GM19099 (cell line): ENCODE results near the gene SMAD4.

Experiments used
- POLR2A ChIP-seq: IDR thresholded peaks from 3 replicates; pipeline ENCODE4 v1.6.1; 2011; ENCODE audit warnings: low read depth; ENCODE audit not compliant: insufficient read length; ENCODE audit errors: extremely low read depth

The SMAD4 gene

DNA sequence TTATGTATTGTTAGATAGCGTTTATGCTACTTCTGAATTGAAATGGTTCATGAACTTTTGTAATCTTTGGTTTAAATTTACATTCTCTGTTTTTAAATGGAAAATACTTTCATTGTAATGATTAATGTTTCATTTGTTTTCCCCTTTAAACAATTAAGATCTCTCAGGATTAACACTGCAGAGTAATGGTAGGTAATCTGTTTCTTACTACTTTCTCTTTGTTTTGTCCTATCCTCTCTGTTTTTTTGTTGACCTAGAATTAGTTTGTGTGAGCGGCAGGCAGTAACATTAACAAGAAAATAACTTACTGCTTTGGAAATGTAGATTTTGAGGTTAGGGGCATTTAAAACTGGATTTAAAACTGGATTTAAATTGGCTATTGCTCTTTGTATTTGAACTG, 19.1 kb downstream of the SMAD4 start:
- TF ChIP-seq POLR2A = no peak

DNA sequence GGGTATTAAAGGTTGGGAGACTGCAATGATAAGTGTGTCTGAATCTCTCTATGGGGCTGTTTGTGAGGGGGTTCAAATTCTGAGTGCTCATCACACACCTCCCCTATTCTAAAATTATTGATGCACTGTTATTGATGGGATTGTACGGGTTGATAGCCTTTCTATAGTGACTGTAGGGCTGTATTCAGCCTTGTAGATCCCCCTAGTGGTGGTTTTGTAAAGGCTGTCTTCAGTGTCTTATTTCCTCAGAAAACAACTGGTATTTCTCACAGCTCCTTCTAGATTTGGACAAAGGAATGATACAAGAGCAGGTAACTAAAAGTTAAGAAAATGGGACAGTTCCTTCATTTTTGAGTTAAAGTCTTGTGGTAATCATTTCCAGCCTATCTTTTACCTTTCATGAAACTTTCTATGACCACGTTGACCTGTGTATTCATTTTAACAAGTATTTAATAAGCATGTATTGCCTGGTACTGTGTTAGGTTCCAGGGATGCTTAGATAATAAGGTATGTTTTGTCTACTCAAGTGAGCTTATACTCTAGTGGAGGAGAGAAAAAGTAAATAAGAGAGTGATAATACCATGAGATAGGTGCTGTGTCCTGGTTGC, 21.2 kb downstream of the SMAD4 start:
- TF ChIP-seq POLR2A = no peak

DNA sequence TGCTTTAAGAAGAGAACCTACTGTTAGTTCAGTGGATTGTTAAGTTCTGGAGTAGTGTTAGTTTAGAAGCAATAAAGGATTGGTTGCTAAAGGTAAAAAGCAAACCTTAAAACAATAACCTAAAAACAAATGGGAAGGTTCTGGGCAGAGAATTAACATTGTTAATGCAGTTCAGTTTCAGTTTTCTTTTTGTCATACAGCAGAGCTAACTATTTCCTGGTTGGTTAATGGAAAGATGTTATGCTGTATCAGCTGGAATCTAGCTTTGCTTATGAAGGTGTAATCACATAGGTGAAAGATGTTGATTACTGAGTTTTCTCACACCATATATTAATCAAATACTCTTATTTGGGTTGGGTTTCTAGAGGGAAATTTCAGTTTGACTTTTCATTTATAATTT, 23.8 kb downstream of the SMAD4 start:
- no peak for TF ChIP-seq POLR2A

DNA sequence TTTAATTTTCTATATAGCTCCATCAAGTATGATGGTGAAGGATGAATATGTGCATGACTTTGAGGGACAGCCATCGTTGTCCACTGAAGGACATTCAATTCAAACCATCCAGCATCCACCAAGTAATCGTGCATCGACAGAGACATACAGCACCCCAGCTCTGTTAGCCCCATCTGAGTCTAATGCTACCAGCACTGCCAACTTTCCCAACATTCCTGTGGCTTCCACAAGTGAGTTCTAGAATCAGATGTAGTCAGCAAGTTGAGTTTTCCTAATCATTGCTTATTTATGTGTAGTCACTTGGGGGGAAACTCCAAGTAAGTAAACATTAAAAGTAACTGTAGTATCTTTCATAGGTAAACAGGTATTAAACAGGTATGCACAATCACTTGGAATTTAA, 24.8 kb downstream of the SMAD4 start:
- TF ChIP-seq POLR2A = no peak

DNA sequence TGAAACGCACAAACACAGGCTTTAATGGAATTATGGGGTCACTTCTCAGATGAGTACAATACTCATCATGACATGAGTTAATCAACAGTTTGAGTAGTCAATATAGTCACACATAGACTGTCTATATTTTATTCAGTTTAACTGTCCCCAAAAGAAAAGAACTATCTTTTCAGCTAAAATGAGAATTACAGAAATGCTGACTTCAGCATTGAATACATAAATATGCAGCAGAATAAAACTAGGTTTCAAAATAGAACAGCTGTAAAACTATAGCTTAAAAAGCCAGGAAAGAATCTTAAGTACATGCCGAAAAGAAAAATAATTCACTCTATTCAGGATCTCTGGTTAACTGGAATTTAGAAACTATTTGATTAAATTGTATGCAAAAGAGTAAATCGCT, 30.0 kb downstream of the SMAD4 start:
- TF ChIP-seq POLR2A = no peak

DNA sequence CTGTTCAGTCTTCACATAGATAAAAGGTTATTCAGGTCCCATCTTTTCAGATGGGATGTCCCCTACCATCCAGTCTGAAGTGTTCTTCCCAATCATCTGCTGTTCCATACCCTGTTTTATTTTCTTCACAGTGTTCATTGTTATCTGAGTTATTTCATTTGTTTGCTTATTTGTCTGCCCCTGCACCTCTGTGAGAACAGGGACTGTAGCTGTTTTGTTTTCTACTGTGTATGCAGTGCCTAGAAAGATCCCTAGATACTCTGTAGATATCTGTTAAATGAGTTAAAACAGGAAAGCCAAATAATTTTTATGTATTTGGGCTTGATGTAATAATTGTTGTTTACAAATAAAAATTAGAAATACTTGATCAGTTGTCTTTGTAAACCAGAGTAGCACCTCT, 34.2 kb downstream of the SMAD4 start:
- no peak for TF ChIP-seq POLR2A

DNA sequence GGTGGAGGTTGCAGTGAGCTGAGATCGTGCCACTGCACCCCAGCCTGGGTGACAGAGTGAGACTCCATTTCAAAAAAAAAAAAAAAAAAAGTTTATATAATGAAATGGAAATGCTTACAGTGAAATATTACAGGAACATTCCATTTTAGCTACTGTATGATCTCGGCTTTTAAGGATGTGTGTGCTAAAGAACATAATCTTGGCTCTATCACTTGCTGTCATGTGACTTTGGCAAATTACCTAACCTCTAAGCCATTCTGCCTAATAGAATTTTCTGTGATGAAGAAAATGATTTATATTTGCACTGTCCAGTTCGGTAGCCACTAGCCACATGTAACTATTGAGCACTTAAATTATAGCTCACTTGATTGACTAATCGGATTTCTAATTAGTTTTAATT, 36.3 kb downstream of the SMAD4 start:
- no peak for TF ChIP-seq POLR2A

DNA sequence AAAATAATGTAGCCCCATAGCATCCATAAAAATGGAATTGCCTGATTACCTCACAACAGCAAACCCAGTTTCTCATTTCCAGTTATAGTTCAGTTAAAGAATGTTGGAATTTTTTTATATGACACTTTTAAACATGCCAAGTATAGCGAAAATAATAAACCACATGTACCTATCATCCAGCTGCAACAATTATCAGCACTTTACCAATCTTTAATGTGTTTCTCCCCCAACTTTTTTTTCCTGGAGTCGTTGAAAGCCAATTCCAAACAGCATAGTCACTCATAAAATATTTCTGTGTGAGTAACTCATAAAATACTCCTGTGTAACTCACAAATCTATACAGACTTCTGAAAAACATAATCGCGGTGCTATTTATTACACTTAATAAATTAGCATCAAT, 38.1 kb downstream of the SMAD4 start:
- TF ChIP-seq POLR2A = no peak

DNA sequence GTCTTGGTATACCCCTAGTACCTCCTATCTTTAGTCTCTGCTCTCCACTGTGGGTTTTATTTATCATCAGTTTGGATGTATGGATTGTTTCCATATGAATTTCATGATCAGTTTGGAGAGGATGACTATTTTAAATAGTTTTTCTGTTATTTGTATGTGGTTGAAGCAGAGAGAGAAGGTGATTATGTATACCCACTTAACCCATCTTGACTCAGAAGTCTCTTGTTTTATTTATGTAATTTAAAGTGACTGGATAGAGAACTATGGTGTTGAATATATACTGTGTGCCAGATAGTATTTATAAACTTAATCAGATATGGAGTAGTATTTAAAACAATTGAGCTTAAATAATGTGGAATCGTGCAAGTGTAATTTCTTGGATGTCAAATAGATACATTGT, 39.9 kb downstream of the SMAD4 start:
- no peak for TF ChIP-seq POLR2A

DNA sequence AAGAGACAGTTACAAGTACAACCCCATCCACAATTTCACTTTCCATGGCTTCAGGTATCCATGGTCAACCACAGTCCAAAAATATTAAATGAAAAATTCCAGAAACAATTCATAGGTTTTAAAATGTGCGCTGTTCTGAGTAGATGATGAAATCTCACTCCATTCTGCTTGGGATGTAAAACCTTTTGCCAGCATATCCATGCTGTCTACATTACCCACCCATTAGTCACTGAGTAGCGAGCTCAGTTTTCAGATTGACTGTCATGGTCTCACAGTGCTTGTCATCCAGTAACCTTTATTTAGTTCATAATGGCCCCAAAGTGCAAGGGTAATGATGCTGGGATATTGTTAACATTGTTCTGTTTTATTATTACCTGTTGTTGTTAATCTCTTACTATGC, 40.5 kb downstream of the SMAD4 start:
- TF ChIP-seq POLR2A = no peak

DNA sequence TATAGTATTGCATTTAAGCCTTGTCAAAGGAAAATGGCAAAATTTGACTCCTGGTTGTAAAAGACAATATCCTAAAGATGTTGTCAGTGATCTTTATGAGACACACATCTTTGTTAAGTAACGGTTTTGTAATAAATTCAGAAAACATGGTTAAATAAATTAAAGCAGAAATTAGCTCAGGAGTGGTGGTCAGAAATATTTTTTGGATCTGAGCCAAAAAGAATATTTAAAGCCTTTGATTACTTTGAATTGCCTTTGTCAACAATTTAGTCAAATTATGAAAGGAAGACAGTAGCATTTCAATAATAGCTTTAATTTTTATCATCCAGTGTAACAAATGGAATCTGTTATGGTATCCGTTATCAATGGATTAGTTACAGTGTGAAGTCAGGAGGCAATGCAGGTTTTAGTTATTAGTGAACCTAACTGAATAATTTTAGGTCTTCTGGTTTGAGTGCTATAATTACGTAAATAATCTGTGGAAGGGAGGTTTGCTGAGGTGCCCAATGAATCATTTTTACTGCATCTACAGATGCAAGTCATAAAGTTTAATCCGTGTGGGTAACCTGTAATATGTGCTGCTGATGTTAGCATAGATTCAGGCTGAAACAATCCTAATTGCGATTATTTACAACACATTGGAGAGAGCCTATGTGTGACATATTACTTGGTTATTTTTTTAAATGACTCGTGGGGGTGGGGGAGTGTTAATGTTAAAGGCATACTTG, 42.7 kb downstream of the SMAD4 start:
- no peak for TF ChIP-seq POLR2A

DNA sequence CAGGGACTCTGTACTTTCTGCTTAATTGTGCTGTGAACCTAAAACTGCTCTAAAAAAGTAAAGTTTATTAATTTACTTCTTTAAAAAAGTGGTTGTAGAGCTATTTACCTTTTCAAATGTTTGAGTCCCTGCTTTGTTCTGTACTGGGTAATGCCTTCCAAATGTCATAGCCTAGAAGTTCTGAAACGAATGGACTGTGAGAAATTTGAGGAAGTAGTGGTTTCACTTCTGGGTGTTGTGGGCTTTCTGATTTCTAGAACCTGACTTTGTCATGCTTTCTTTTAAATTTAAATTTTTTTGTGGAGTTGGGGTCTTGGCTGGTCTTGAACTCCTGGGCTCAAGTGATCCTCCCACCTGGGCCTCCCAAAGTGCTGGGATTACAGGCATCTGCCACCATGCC, 44.6 kb downstream of the SMAD4 start:
- TF ChIP-seq POLR2A = no peak

DNA sequence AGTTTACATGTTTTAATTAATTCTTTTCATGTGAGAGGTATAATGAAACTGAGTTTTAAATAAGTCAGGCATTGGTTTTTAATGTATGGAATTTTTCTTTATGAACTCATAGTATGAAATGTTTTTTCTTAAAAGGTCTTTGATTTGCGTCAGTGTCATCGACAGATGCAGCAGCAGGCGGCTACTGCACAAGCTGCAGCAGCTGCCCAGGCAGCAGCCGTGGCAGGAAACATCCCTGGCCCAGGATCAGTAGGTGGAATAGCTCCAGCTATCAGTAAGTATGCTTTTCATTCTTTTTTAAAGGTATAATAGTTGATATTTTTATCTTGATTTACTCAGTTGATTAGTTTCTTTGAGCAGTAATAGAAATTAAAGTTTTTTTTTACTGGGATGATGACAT, 46.5 kb downstream of the SMAD4 start:
- no peak for TF ChIP-seq POLR2A

DNA sequence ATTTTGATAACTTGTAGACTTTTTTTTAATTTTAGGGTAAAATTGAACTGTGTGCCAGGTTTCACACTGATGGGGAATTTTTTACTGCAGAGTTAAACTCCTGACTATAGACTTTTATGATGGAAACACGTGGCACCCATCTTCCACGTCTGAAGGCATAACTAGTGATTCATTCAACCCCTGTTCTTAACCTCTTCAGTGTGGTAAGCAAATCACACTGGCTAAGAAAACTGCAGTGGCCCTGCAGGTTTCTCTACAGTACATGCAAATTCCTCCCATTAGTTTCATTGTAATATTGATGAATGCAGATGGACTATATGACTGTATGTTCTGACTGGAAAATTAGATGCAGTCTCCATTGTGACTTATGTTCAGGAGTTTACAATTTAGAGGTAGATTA, 47.2 kb downstream of the SMAD4 start:
- no peak for TF ChIP-seq POLR2A

DNA sequence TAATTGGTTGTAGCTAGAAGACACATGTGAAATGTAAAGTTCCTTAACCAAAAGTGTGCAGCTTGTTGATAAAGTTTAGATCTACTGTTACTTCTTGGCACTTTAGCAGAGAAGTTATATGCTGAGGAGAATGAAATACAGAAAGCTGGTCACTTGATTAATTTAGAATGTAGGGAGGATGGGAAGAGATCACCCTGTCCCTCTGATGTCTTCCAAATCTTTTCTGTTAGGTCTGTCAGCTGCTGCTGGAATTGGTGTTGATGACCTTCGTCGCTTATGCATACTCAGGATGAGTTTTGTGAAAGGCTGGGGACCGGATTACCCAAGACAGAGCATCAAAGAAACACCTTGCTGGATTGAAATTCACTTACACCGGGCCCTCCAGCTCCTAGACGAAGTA, 48.0 kb downstream of the SMAD4 start:
- no peak for TF ChIP-seq POLR2A

DNA sequence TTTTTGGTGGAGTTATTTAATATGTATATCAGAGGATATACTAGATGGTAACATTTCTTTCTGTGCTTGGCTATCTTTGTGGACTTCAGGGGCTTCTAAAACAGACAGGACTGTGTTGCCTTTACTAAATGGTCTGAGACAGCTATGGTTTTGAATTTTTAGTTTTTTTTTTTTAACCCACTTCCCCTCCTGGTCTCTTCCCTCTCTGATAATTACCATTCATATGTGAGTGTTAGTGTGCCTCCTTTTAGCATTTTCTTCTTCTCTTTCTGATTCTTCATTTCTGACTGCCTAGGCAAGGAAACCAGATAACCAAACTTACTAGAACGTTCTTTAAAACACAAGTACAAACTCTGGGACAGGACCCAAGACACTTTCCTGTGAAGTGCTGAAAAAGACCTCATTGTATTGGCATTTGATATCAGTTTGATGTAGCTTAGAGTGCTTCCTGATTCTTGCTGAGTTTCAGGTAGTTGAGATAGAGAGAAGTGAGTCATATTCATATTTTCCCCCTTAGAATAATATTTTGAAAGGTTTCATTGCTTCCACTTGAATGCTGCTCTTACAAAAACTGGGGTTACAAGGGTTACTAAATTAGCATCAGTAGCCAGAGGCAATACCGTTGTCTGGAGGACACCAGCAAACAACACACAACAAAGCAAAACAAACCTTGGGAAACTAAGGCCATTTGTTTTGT, 52.7 kb downstream of the SMAD4 start:
- TF ChIP-seq POLR2A = no peak
